NCI-H2107 treated with DMSO at 0.1 percent for 48 hours (cell line): ENCODE data around the gene SORL1-AS1.
A peak's percentile ranks its signal among the peaks of the same experiment; 100 is the strongest.

Experiments used
- DNase-seq: peaks from one replicate; lab custom pipeline; 2025; ENCODE audit not compliant: unreplicated experiment; lab: John Stamatoyannopoulos, UW

The SORL1-AS1 gene

DNA sequence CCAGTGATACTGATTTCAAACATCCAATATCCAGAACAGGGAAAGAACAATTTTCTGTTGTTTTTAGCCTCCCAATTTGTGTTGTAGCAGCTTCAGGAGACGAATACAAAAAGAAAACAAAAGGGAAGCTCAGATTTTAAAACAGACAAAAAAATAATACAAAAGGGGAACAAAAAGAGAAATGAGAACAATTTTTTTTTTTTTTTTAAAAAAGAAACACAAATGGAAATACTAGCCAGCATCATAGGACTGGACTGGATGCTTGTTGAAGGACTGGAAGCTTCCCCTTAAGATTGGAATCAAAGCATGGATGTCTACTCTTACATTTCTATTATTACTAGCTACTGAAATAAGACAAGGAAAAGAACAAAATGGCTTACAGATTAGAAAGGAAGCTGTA is 47.1 kb downstream of the SORL1-AS1 start:
- DNase-seq, result no peak

DNA sequence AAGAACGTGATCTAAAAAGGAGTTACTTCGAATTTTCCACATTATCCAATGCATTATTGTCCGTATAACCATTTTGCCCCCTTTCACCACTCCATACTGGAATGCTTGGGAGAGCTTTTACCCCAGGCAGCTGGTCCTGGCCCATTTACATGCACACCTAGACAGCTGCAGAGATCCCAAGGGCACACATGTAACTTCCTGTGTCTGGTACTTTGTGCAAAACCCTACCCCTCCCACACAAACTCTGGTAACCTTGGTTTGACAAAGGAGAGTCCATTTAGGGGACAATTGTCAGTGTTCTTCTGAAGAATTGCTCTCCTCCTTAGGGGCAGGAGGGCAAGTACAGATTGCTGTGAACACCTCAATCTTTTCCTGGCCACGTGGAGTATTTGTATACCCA is 58.0 kb downstream of the SORL1-AS1 start:
- no peak for DNase-seq

DNA sequence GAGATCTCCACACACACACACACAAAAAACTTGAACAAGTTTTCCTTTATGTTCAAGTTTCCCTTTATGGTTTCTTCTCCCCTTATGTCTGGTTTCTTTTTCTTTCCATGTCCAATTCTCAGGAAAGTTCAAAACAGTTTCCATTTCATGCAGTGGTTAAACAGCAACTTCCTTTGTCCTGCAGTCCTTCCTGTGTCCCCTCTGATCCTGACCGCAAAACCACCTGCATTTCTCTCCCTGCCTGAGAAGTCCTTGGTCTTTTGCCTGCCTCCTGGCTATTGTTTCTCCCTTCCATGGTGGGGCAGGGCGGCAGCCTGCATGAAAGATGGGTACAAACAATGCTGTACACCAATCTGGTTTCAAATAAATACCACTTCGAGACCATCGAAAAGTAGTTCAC is 58.9 kb downstream of the SORL1-AS1 start:
- no peak for DNase-seq

DNA sequence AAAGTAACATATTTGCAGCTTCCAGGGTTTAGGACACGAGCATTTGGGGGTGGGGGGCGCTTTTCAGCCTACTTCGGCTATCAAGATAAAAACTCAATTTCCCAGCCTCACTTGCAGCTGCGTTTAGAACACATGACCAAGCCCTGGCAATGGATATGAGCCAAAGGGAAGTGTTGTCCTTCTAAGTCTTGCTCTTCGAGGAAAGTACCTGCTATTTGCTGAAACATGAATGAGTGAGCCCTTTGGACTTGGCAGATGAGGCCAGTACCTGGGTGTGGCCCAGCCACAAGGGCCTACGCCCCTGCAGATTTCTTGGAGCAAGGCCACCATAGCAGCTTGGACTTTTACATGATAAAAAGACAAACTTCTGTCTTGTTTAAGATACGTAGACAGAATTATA is 60.9 kb downstream of the SORL1-AS1 start:
- DNase-seq, result no peak

DNA sequence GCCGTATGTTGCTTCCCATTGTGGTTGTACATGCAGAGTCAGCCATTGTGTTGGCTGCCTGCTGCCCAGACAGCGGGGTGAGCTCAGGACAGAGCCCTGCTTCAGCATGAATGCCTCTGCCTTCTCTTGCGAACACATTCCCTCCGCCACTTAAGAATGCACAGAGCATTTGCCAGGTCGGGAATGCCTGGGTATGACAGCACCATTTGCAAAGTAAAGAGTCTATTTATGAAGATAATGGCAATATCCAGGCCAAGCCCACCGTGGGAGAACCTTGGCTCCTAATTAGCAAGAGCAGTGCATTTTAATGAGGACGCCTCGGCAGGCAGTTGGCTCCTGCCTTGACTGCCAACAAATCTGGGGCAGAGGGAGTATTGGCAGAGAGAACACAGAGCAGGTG is 63.1 kb downstream of the SORL1-AS1 start:
- peak; percentile 18 for DNase-seq
